OCI-LY3 (cell line): ENCODE results near the gene ZNF521.

Experiments used
- CTCF ChIP-seq: fragments of 200-600, 300-600 bp; sonication (generic); IDR thresholded peaks from 2 replicates; pipeline ENCODE4 v1.5.1; 2014; ENCODE audit warnings: antibody characterized with exemption, low read length, low read depth
- EZH2phosphoT487 ChIP-seq: fragments of 200-600 bp; shearing (Covaris generic); IDR thresholded peaks from 2 replicates; pipeline ENCODE4 v1.6.1; 2018; ENCODE audit warnings: antibody characterized with exemption, mixed run types, low read depth

- no peak for TF ChIP-seq EZH2phosphoT487
- TF ChIP-seq CTCF = no peak
Observed at GRCh38 chr18:25077038-25077943, 274.7 kb downstream of the ZNF521 start.
